Stimulated activated naive B cell treated with anti-CD40 and anti-IgM and Interleukin-4, amounts not matched to agents 10 μg/mL and 1 μg/mL and 100 μg/mL, for 72 hours (primary cell): ENCODE measurements around the gene BAHCC1.
A peak's percentile ranks its signal among the peaks of the same experiment; 100 is the strongest.
"Not testable (repeated sequence)": the region's sequence is repeated elsewhere in the genome, so short reads cannot be mapped to it uniquely, and the experiment has no call there.

ENCODE experiments used
- ATAC-seq, 2 donors: fragments of 150-1000 bp; cut with Tn5 transposase; replicated peaks; 2 replicates each; pipeline ENCODE4 v1.10.0; 2021; ENCODE audit warnings: moderate library complexity in 1 of 2
- DNase-seq: peaks from one replicate; pipeline ENCODE4 v3.0.0; 2021
- H3K27ac Mint-ChIP-seq: one replicate; pipeline ENCODE4 v1.8.0; 2022; ENCODE audit warnings: mild to moderate bottlenecking, mixed read lengths
- H3K27me3 Mint-ChIP-seq, 2 donors: one replicate each; pipeline ENCODE4 v1.8.0; 2022; ENCODE audit warnings: mixed read lengths in 2 of 2
- H3K36me3 Mint-ChIP-seq, 2 donors: one replicate each; pipeline ENCODE4 v1.8.0; 2022; ENCODE audit warnings: mixed read lengths in 2 of 2, mild to moderate bottlenecking in 1 of 2
- H3K4me1 Mint-ChIP-seq, 2 donors: one replicate each; pipeline ENCODE4 v1.8.0; 2022; ENCODE audit warnings: mixed read lengths in 2 of 2, mild to moderate bottlenecking in 1 of 2
- H3K4me3 Mint-ChIP-seq, 2 donors: one replicate each; pipeline ENCODE4 v1.8.0; 2022; ENCODE audit warnings: mild to moderate bottlenecking in 2 of 2, mixed read lengths in 2 of 2, moderate library complexity in 1 of 2
- H3K9me3 Mint-ChIP-seq, 2 donors: one replicate each; pipeline ENCODE4 v1.8.0; 2022; ENCODE audit warnings: mixed read lengths in 2 of 2, mild to moderate bottlenecking in 1 of 2

The BAHCC1 gene

DNA sequence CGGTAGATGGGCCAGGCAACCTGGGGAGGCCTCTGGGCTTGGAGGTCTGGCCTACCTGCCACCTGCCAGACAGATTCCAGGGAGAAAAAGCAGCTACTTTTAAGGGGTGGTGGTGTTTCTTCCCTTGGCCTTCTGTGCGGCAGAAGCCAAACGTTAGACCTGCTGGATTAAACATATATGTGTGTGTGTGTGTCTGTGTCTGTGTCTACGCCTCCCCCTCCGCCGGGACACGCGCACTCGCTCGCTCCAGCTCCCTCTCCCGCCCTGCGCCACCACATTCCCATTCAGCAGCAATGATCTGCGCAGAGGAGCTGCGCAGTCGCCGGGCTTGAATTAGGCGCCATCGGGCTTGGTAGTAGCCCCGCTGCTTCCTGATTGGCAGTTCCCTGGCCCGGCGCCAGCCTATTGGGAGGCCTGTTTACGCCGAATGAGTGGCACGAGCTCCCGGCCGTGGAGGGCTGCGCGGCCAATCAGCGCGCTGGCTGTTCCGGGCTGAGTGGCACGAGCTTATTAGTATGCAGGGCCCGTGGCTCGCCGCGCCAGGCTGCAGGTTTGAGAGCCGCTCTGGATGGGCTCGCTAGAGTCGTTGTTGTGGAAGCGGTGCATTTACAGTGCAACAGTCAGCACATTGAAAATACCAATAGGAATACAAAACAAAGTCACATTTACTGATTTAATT is at the start of gene BAHCC1:
Gene BAHCC1, plus strand, starts transcription at position 537 of the 679 bp plus-strand sequence. CDS start 4,283 bp downstream, outside the sequence.
- ATAC-seq = peak; percentile 86 to 89
- peak within 1 kb of the TSS; percentile 92 for H3K27ac Mint-ChIP-seq
- H3K36me3 Mint-ChIP-seq = peaks cover 1 to 3% of the 10 kb centered on the region in 2 donors
- peak; percentile 90 for DNase-seq
- peak within 1 kb of the TSS; percentile 80 to 83 for H3K4me3 Mint-ChIP-seq
- no peaks in the 10 kb centered on the region for H3K9me3 Mint-ChIP-seq
- peaks cover 16 to 33% of the 10 kb centered on the region in 2 donors for H3K4me1 Mint-ChIP-seq
- peaks cover 45 to 66% of the 10 kb centered on the region in 2 donors for H3K27me3 Mint-ChIP-seq

DNA sequence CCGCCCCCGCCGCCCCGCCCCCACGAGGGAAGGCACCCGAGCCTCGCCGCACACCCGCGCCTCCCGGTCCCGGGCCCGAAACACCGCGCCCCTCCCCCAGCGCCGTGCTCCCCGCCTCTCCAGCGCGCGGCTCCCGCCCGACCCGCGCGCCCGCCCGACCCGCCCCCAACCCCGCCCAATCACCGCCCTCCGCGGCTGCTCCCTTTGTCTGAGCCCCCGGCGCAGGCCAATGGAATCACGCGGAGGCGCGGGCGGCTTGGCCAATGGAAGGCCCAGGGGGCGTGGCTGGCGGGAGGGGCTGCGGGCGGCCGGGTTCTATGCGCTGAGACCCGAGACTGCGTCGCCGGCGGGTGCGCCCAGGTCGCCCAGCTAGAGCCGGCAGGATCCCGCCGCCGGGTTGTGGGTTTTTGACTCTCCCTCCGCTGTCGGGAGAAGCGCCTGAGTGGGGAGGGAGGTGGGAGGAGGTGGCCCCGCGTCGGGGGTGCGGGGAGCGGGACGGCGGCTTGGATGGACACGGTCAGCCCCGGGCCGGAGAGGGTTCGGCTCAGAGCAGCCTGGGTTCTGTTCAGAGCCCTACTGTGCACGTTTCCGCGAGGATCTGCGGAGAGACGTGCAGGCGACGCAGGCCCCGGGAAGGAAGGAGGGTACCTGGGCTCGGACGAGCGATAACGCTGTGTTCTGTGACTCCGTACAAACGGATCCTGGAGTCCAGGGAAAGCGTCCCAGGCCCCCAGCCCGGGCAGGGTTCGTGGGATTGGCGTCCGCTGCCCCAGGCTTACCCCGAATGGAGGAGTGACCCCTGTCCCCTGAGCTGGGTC is 49.0 kb upstream of the BAHCC1 start:
- Mint-ChIP-seq H3K9me3 (no peaks in the 10 kb centered on the region), H3K27ac (no peak overlapping the region), H3K4me1 (peaks cover 7 to 32% of the 10 kb centered on the region in 2 donors), H3K36me3 (peaks cover 0 to 4% of the 10 kb centered on the region in 2 donors), H3K27me3 (peaks cover 43 to 45% of the 10 kb centered on the region in 2 donors), H3K4me3 (peak overlapping the region; percentile 77 to 84)
- peak; percentile 90 for DNase-seq
- peak; percentile 94 to 95 for ATAC-seq

DNA sequence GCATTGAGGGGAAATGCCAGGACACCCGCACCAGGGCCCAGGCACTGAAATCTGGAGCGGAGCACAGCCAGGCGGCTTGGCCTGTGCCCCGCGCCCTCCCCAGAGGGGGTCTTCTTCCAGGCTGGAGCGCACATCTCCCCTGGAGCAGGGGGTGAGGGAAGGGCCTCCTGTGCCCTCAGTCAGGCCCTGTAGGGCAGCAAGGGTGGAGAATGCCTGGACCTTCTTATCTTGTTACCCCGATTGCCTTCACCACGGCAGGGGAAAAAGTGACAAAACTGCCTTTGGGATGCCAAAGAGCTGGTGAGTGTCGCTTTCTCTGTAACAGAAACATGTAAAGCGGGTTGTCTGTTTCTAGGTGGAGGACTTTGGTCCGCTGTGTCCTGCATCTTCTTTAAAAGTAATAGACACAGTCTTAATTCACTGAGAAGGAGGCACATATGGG is 48.3 kb upstream of the BAHCC1 start:
- Mint-ChIP-seq H3K27ac (no peak overlapping the region), H3K9me3 (peaks cover 0 to 2% of the 10 kb centered on the region in 2 donors), H3K27me3 (peaks cover 42 to 43% of the 10 kb centered on the region in 2 donors), H3K36me3 (peaks cover 0 to 4% of the 10 kb centered on the region in 2 donors), H3K4me3 (peak overlapping the region in 1 of 2 donors; percentile 84), H3K4me1 (peaks cover 7 to 32% of the 10 kb centered on the region in 2 donors)
- DNase-seq = no peak
- no peak for ATAC-seq

DNA sequence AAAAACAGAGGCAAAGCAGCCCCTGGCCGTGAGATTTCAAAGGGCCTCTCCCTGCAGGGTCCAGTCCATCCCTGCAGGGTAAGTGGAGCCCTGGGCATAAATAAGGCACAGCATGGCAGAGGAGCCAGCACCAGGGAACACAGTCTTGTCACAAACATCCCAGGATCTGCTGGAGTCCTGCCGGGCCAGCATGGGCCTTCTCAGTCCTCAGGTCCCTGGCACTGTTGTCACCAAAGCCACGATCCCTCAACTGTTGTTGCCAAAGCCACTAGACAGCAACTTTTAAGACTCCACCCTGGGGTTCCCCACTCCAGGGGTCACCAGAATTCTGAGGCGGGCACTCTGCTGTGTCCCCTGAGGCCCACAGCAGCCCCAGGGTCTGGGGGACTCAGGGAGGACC is 47.8 kb upstream of the BAHCC1 start:
- no peak overlapping the region for H3K27ac Mint-ChIP-seq
- no peak for ATAC-seq
- peaks cover 37 to 40% of the 10 kb centered on the region in 2 donors for H3K27me3 Mint-ChIP-seq

DNA sequence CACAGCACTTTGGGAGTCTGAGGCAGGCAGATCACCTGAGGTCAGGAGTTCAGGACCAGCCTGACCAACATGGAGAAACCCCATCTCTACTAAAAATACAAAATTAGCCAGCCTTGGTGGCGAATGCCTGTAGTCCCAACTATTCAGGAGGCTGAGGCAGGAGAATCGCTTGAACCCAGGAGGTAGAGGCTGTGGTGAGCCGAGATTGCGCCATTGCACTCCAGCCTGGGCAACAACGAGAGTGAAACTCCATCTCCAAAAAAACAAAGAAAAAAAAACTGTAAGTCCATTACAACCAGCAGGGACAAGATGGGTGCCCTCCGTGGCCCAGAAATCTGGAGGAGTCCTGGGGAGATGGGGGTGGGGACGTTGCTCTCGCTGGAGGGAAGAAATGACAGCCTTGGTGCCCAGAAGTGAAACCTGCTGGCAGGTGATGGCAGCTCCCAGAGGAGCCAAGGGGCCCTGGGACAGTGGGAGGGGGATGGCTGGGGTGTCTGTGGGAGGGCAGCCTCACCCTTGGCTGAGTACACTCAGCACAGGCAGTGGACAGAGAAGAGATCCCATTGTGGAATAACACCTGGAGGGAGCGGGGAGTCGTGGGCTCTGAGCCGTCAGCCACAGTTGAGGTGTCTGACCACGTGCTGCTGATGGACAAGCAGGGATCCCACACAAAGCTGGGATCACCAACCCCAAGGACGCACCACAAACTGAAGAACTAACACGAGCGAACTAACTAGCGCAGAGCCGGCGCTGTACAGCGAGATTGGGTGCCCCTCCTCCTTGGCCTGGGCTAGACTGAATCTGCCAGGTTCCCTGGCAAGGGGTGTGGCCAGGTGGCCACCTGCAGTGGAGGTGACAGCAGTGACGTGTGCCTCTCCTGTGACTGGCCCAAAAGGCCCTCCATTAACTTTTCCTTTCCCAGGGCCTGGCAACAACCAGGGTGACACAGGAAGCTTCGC is 46.9 kb upstream of the BAHCC1 start:
- no peak overlapping the region for H3K4me3 Mint-ChIP-seq
- H3K4me1 Mint-ChIP-seq = peaks cover 7 to 25% of the 10 kb centered on the region in 2 donors
- peaks cover 33 to 37% of the 10 kb centered on the region in 2 donors for H3K27me3 Mint-ChIP-seq
- ATAC-seq (no peak), DNase-seq (no peak)
- H3K9me3 Mint-ChIP-seq = peaks cover 0 to 2% of the 10 kb centered on the region in 2 donors
- H3K27ac Mint-ChIP-seq = no peak overlapping the region
- peaks cover 0 to 4% of the 10 kb centered on the region in 2 donors for H3K36me3 Mint-ChIP-seq

More for the DNA sequence above, 47.8 kb upstream of the BAHCC1 start:
- Mint-ChIP-seq H3K4me1 (peaks cover 7 to 32% of the 10 kb centered on the region in 2 donors), H3K9me3 (peaks cover 0 to 2% of the 10 kb centered on the region in 2 donors), H3K4me3 (no peak overlapping the region), H3K36me3 (peaks cover 0 to 4% of the 10 kb centered on the region in 2 donors)
- DNase-seq = no peak

DNA sequence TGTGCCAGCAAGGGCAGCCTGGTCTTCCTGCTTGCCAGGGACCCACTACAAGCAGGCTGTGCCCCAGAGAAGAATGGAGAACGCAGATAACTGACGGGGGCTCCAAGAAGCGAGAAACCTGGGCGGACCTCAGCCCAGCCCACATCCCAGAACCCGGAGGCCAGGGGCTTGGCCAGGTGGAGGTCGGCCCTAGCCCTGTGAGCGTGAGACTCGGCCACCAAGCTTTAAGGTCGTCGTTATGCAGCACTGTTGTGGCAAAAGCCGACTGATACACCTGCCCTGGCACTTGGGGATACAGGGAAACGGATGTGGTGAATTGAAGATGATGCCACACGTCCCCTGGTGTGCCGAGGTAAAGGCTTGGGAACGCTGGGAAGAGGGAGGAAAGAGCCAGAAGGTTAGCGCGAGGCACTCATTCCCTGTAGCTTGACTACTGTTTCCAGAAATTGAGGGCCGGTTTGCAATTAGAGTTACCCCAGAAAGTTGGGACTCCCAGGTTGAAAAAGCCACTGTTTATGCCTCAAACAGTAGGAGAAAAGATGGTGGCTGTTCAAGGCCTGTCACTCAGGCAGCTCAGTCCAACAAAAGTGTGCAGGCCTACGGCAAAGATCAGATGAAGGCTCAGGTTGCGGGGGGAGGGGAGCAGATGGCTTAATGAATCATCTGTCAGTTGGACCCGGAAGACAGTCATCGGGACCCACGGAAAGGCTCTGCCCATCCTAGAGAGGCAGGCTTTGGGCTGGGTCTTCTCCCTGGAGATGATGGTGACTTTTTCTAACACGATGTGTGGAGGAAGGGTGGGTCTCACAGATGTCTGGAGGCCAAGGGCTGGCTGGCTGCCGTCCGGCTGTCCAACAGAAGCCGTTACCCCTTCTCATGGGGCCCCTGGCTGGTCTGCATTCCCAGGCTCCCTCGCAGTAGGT is 45.6 kb upstream of the BAHCC1 start:
- no peak overlapping the region for H3K27ac Mint-ChIP-seq

DNA sequence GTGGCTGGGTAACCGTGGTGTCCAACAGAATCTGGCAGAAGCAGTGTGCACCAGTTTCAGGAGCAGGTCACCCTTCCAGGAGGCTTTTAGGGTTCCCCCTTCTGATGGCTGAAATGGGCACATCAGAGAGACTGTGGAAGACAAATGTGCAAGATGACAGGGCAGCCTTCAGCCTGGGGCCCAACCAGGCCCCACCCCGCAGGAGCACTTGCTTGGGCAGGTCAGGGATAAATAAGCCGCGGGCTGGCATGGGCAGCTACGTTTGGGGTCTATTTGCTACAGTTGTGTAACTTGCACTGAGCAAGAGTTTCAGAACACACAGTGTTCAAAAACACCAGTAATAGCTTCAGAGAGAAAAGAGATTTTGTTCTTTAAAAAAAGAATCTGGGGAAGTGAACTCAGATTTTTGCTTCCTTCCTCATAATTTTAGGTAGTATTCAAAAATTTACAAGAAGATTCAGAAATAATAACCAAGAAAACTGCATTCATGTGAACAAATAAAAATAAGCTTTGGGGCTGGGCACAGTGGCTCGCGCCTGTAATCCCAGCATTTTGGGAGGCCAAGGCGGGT is 44.9 kb upstream of the BAHCC1 start:
- ATAC-seq (no peak), DNase-seq (no peak)
- Mint-ChIP-seq H3K27me3 (peaks cover 25 to 26% of the 10 kb centered on the region in 2 donors), H3K27ac (no peak overlapping the region), H3K9me3 (peaks cover 0 to 2% of the 10 kb centered on the region in 2 donors), H3K4me1 (peaks cover 0 to 5% of the 10 kb centered on the region in 2 donors), H3K36me3 (no peaks in the 10 kb centered on the region), H3K4me3 (no peak overlapping the region)

More for the DNA sequence above, 45.6 kb upstream of the BAHCC1 start:
- no peak for ATAC-seq
- Mint-ChIP-seq H3K9me3 (peaks cover 0 to 2% of the 10 kb centered on the region in 2 donors), H3K27me3 (peaks cover 26% of the 10 kb centered on the region in 2 donors), H3K4me3 (no peak overlapping the region), H3K36me3 (no peaks in the 10 kb centered on the region), H3K4me1 (peaks cover 2 to 12% of the 10 kb centered on the region in 2 donors)
- no peak for DNase-seq

DNA sequence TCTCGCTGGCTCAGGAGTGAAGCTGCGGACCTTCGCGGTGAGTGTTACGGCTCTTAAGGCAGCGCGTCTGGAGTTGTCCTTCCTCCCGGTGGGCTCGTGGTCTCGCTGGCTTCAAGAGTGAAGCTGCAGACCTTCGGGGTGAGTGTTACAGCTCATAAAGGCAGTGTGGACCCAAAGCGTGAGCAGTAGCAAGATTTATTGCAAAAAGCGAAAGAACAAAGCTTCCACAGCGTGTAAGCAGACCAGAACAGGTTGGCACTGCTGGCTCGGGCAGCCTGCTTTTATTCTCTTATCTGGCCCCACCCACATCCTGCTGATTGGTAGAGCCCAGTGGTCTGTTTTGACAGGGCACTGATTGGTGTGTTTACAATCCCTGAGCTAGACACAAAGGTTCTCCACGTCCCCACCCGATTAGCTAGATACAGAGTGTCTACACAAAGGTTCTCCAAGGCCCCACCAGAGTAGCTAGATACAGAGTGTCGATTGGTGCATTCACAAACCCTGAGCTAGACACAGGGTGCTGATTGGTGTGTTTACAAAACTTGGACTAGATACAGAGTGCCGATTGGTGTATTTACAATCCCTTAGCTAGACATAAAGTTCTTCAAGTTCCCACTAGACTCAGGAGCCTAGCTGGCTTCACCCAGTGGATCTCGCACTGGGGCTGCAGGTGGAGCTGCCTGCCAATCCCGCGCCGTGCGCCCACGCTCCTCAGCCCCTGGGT is 43.8 kb upstream of the BAHCC1 start:
- peaks cover 25 to 26% of the 10 kb centered on the region in 2 donors for H3K27me3 Mint-ChIP-seq
- not testable (repeated sequence) for H3K9me3 Mint-ChIP-seq, H3K36me3 Mint-ChIP-seq, H3K4me3 Mint-ChIP-seq, H3K27ac Mint-ChIP-seq, DNase-seq, H3K4me1 Mint-ChIP-seq, ATAC-seq

DNA sequence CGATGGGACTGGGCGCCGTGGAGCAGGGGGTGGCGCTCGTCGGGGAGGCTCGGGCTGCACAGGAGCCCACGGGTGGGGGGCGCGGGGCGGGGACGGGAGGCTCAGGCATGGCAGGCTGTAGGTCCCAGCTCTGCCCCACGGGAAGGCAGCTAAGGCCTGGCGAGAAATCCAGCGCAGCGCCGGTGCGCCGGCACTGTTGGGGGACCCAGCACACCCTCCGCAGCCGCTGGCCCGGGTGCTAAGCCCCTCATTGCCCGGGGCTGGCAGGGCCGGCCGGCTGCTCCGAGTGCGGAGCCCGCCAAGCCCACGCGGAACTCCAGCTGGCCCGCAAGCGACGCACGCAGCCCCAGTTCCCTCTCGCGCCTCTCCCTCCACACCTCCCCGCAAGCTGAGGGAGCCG is 43.2 kb upstream of the BAHCC1 start:
- not testable (repeated sequence) for ATAC-seq, H3K27ac Mint-ChIP-seq, H3K36me3 Mint-ChIP-seq, H3K4me3 Mint-ChIP-seq, DNase-seq, H3K4me1 Mint-ChIP-seq, H3K9me3 Mint-ChIP-seq
- peaks cover 25 to 26% of the 10 kb centered on the region in 2 donors for H3K27me3 Mint-ChIP-seq

DNA sequence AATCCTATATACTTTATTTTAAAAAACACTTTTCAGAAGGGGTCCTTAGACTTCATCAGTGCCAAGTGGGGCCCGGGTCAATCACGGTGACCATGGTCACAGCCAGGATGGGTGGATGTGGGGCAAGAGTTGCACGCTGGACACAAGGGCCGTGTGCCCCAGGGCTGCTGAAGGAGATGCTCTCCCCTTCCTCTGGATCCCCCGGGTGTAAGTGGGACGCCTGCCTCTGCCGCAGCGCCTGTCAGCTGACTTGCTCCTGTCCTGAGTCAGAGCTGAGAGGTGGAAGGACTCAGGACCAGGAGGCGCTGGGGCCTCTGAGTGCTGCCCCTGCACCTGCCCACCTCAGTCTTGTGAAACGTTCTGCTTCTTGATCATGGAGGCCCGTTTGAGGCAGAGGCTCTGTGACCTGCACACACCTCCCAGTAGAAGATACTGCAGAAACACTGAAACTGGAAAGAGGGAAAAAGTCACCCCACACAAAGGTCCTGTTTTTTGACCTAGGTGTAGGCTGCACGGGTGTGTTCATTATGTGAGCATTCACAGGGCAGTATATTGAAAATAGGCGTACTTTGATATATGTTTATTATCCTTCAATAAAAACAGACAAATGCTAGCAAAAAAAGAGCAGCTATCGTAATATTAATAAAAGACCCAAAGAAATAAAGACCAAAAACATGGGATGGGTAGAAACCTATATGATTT is 40.9 kb upstream of the BAHCC1 start:
- peaks cover 0 to 2% of the 10 kb centered on the region in 2 donors for H3K9me3 Mint-ChIP-seq
- H3K27me3 Mint-ChIP-seq = peaks cover 28 to 38% of the 10 kb centered on the region in 2 donors
- H3K27ac Mint-ChIP-seq = no peak overlapping the region
- H3K4me3 Mint-ChIP-seq = no peak overlapping the region
- no peaks in the 10 kb centered on the region for H3K4me1 Mint-ChIP-seq
- ATAC-seq = no peak
- no peak for DNase-seq
- H3K36me3 Mint-ChIP-seq = no peaks in the 10 kb centered on the region

DNA sequence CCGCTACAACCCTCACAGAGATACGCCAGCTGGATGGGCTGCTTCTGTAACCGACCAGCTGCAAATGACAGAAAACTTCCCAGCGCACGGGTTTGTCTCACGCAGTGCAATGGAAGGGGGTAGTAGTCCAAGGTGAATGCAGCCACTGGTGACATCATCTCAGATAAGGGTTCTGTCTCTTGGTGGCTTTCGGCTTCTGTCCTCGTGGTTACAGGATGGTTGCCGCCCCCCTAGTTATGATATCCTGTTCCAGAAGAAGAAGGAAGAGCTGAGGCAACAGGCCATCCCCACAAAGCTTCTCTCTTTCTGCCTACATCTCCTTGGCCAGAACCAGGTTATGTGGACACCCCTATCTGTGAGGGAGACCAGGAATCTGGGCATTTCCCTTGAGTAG is 40.3 kb upstream of the BAHCC1 start:
- H3K9me3 Mint-ChIP-seq = peaks cover 0 to 2% of the 10 kb centered on the region in 2 donors
- no peak overlapping the region for H3K27ac Mint-ChIP-seq
- no peak overlapping the region for H3K4me3 Mint-ChIP-seq
- ATAC-seq (no peak), DNase-seq (no peak)
- no peaks in the 10 kb centered on the region for H3K36me3 Mint-ChIP-seq
- no peaks in the 10 kb centered on the region for H3K4me1 Mint-ChIP-seq
- peaks cover 26 to 41% of the 10 kb centered on the region in 2 donors for H3K27me3 Mint-ChIP-seq

DNA sequence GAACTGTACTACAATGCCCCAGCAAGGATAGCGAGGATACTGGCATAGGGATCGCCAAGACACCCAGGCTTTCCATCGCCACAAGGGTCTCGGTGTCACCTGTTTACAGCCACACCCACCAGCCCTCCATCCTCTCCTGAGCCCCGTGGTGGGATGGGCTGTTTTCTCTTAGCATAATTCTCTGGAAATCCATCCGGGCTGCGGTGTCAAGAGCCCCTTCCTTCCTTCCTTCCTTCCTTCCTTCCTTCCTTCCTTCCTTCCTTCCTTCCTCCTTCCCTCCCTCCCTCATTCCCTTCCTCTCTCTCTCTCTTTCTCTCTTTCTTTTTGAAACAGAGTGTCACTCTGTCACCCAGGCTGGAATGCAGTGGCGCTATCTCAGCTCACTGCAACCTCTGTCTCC is 36.0 kb upstream of the BAHCC1 start:
- DNase-seq (no peak), ATAC-seq (no peak)
- no peak overlapping the region for H3K27ac Mint-ChIP-seq
- H3K36me3 Mint-ChIP-seq = peaks cover 0 to 3% of the 10 kb centered on the region in 2 donors
- peaks cover 38 to 59% of the 10 kb centered on the region in 2 donors for H3K27me3 Mint-ChIP-seq
- H3K4me1 Mint-ChIP-seq = peaks cover 0 to 3% of the 10 kb centered on the region in 2 donors
- H3K9me3 Mint-ChIP-seq = no peaks in the 10 kb centered on the region
- no peak overlapping the region for H3K4me3 Mint-ChIP-seq
